ENCODE data around the gene PTPRK. TPM values are rescaled to one million over a fixed set of nuclear protein-coding genes. Genes with fewer than 3 reads are reported as not detected.
A peak's percentile ranks its signal among the peaks of the same experiment; 100 is the strongest.

Gene PTPRK
- total and polyA plus RNA-seq, 5 donors from 2014 or later: 0.16 to 1.0 (median 0.45) TPM; not detected in 1

GRCh38 chr6:128271011-128271410 is 249.4 kb downstream of the PTPRK start:
- no peak overlapping the region for H3K4me3 Mint-ChIP-seq
- no peaks in the 10 kb centered on the region for H3K36me3 ChIP-seq (ENCODE audit: control insufficient read depth, insufficient read depth, low read length)
- H3K4me1 Mint-ChIP-seq: no peaks in the 10 kb centered on the region
- no peaks in the 10 kb centered on the region for H3K4me1 ChIP-seq (ENCODE audit: control insufficient read depth, insufficient read depth, low read length, poor library complexity, severe bottlenecking)
- no peaks in the 10 kb centered on the region for H3K9me3 ChIP-seq (ENCODE audit: control insufficient read depth in 2 of 2, low read length in 2 of 2)
- H3K27me3 ChIP-seq (ENCODE audit: control insufficient read depth, insufficient read depth, low read length): no peaks in the 10 kb centered on the region
- H3K4me3 ChIP-seq (ENCODE audit: low read depth, low read length): no peak overlapping the region
- H3K27ac Mint-ChIP-seq: no peak overlapping the region
- H3K9me3 Mint-ChIP-seq: no peaks in the 10 kb centered on the region
- no peak for ATAC-seq (ENCODE audit: low read depth in 2 of 2)
- H3K27me3 Mint-ChIP-seq: peaks cover 10% of the 10 kb centered on the region
- H3K36me3 Mint-ChIP-seq: no peaks in the 10 kb centered on the region
- H3K27ac ChIP-seq (ENCODE audit: insufficient read depth, low read length, poor library complexity, severe bottlenecking): no peak overlapping the region
- no peak for DNase-seq

GRCh38 chr6:128266946-128267345 is 253.5 kb downstream of the PTPRK start:
- H3K27ac ChIP-seq (ENCODE audit: insufficient read depth, low read length, poor library complexity, severe bottlenecking): no peak overlapping the region
- no peaks in the 10 kb centered on the region for H3K9me3 ChIP-seq (ENCODE audit: control insufficient read depth in 2 of 2, low read length in 2 of 2)
- ATAC-seq (ENCODE audit: low read depth in 2 of 2): no peak
- no peaks in the 10 kb centered on the region for H3K36me3 ChIP-seq (ENCODE audit: control insufficient read depth, insufficient read depth, low read length)
- H3K4me1 Mint-ChIP-seq: no peaks in the 10 kb centered on the region
- no peaks in the 10 kb centered on the region for H3K4me1 ChIP-seq (ENCODE audit: control insufficient read depth, insufficient read depth, low read length, poor library complexity, severe bottlenecking)
- peaks cover 4% of the 10 kb centered on the region for H3K27me3 Mint-ChIP-seq
- no peak overlapping the region for H3K4me3 Mint-ChIP-seq
- H3K27me3 ChIP-seq (ENCODE audit: control insufficient read depth, insufficient read depth, low read length): no peaks in the 10 kb centered on the region
- no peaks in the 10 kb centered on the region for H3K36me3 Mint-ChIP-seq
- H3K9me3 Mint-ChIP-seq: peaks cover 0 to 11% (median 4%) of the 10 kb centered on the region in 7 donors
- H3K27ac Mint-ChIP-seq: no peak overlapping the region
- no peak overlapping the region for H3K4me3 ChIP-seq (ENCODE audit: low read depth, low read length)
- DNase-seq: no peak

- H3K27me3 ChIP-seq (ENCODE audit: control insufficient read depth, insufficient read depth, low read length): no peaks in the 10 kb centered on the region
- peaks cover 4% of the 10 kb centered on the region for H3K27me3 Mint-ChIP-seq
- H3K4me3 ChIP-seq (ENCODE audit: low read depth, low read length): no peak overlapping the region
- H3K36me3 ChIP-seq (ENCODE audit: control insufficient read depth, insufficient read depth, low read length): no peaks in the 10 kb centered on the region
- DNase-seq: no peak
- ATAC-seq (ENCODE audit: low read depth in 2 of 2): no peak
- no peaks in the 10 kb centered on the region for H3K9me3 ChIP-seq (ENCODE audit: control insufficient read depth in 2 of 2, low read length in 2 of 2)
- no peaks in the 10 kb centered on the region for H3K36me3 Mint-ChIP-seq
- H3K27ac Mint-ChIP-seq: no peak overlapping the region
- peaks cover 0 to 11% (median 4%) of the 10 kb centered on the region in 7 donors for H3K9me3 Mint-ChIP-seq
- H3K4me1 ChIP-seq (ENCODE audit: control insufficient read depth, insufficient read depth, low read length, poor library complexity, severe bottlenecking): no peaks in the 10 kb centered on the region
- peaks cover 0 to 3% (median 0%) of the 10 kb centered on the region in 4 donors for H3K4me1 Mint-ChIP-seq
- no peak overlapping the region for H3K4me3 Mint-ChIP-seq
- no peak overlapping the region for H3K27ac ChIP-seq (ENCODE audit: insufficient read depth, low read length, poor library complexity, severe bottlenecking)
Observed at GRCh38 chr6:128265706-128266105, 254.7 kb downstream of the PTPRK start.

GRCh38 chr6:128259730-128260685 is 260.4 kb downstream of the PTPRK start:
- peaks cover 3% of the 10 kb centered on the region for H3K4me1 ChIP-seq (ENCODE audit: control insufficient read depth, insufficient read depth, low read length, poor library complexity, severe bottlenecking)
- H3K4me1 Mint-ChIP-seq: peaks cover 4 to 20% (median 18%) of the 10 kb centered on the region in 4 donors
- H3K36me3 Mint-ChIP-seq: no peaks in the 10 kb centered on the region
- H3K27me3 ChIP-seq (ENCODE audit: control insufficient read depth, insufficient read depth, low read length): no peaks in the 10 kb centered on the region
- DNase-seq (peak in 1 of 3 donors; percentile 62), ATAC-seq (ENCODE audit: low read depth in 2 of 2) (no peak)
- peak overlapping the region; percentile 1 to 26 (median 16) for H3K27ac Mint-ChIP-seq
- peaks cover 0 to 11% (median 4%) of the 10 kb centered on the region in 7 donors for H3K9me3 Mint-ChIP-seq
- H3K4me3 ChIP-seq (ENCODE audit: low read depth, low read length): peak overlapping the region; percentile 76
- H3K27ac ChIP-seq (ENCODE audit: insufficient read depth, low read length, poor library complexity, severe bottlenecking): no peak overlapping the region
- H3K9me3 ChIP-seq (ENCODE audit: control insufficient read depth in 2 of 2, low read length in 2 of 2): no peaks in the 10 kb centered on the region
- no peaks in the 10 kb centered on the region for H3K36me3 ChIP-seq (ENCODE audit: control insufficient read depth, insufficient read depth, low read length)
- peak overlapping the region; percentile 10 to 80 (median 59) for H3K4me3 Mint-ChIP-seq
- H3K27me3 Mint-ChIP-seq: no peaks in the 10 kb centered on the region

GRCh38 chr6:128259029-128259724 is 261.2 kb downstream of the PTPRK start:
- H3K9me3 Mint-ChIP-seq: peaks cover 0 to 11% (median 4%) of the 10 kb centered on the region in 7 donors

GRCh38 chr6:128256095-128256494 is 264.3 kb downstream of the PTPRK start:
- Histone ChIP-seq H3K4me3 (ENCODE audit: low read depth, low read length) (no peak overlapping the region), H3K36me3 (ENCODE audit: control insufficient read depth, insufficient read depth, low read length) (no peaks in the 10 kb centered on the region), H3K4me1 (ENCODE audit: control insufficient read depth, insufficient read depth, low read length, poor library complexity, severe bottlenecking) (peaks cover 3% of the 10 kb centered on the region), H3K27me3 (ENCODE audit: control insufficient read depth, insufficient read depth, low read length) (no peaks in the 10 kb centered on the region), H3K27ac (ENCODE audit: insufficient read depth, low read length, poor library complexity, severe bottlenecking) (no peak overlapping the region), H3K9me3 (ENCODE audit: control insufficient read depth in 2 of 2, low read length in 2 of 2) (no peaks in the 10 kb centered on the region)
- Mint-ChIP-seq H3K27ac (no peak overlapping the region), H3K27me3 (no peaks in the 10 kb centered on the region), H3K9me3 (peaks cover 0 to 6% (median 0%) of the 10 kb centered on the region in 7 donors), H3K4me3 (no peak overlapping the region), H3K4me1 (peaks cover 4 to 26% (median 20%) of the 10 kb centered on the region in 4 donors), H3K36me3 (no peaks in the 10 kb centered on the region)
- DNase-seq: no peak
- ATAC-seq (ENCODE audit: low read depth in 2 of 2): no peak

More at GRCh38 chr6:128259029-128259724, 261.2 kb downstream of the PTPRK start:
- ATAC-seq (ENCODE audit: low read depth in 2 of 2): no peak
- no peak overlapping the region for H3K27ac ChIP-seq (ENCODE audit: insufficient read depth, low read length, poor library complexity, severe bottlenecking)
- H3K36me3 Mint-ChIP-seq: no peaks in the 10 kb centered on the region
- no peaks in the 10 kb centered on the region for H3K27me3 ChIP-seq (ENCODE audit: control insufficient read depth, insufficient read depth, low read length)
- no peaks in the 10 kb centered on the region for H3K9me3 ChIP-seq (ENCODE audit: control insufficient read depth in 2 of 2, low read length in 2 of 2)
- DNase-seq: peak in 1 of 3 donors; percentile 48
- H3K27ac Mint-ChIP-seq: peak overlapping the region; percentile 1 to 48 (median 15)
- H3K4me3 Mint-ChIP-seq: peak overlapping the region; percentile 10 to 80 (median 59)
- H3K36me3 ChIP-seq (ENCODE audit: control insufficient read depth, insufficient read depth, low read length): no peaks in the 10 kb centered on the region
- no peaks in the 10 kb centered on the region for H3K27me3 Mint-ChIP-seq
- peak overlapping the region; percentile 76 for H3K4me3 ChIP-seq (ENCODE audit: low read depth, low read length)
- peaks cover 4 to 20% (median 18%) of the 10 kb centered on the region in 4 donors for H3K4me1 Mint-ChIP-seq
- peaks cover 3% of the 10 kb centered on the region for H3K4me1 ChIP-seq (ENCODE audit: control insufficient read depth, insufficient read depth, low read length, poor library complexity, severe bottlenecking)

GRCh38 chr6:128252341-128253176 is 267.8 kb downstream of the PTPRK start:
- H3K4me3 Mint-ChIP-seq: no peak overlapping the region
- DNase-seq: no peak
- H3K27ac ChIP-seq (ENCODE audit: insufficient read depth, low read length, poor library complexity, severe bottlenecking): no peak overlapping the region
- H3K27me3 ChIP-seq (ENCODE audit: control insufficient read depth, insufficient read depth, low read length): no peaks in the 10 kb centered on the region
- no peaks in the 10 kb centered on the region for H3K9me3 ChIP-seq (ENCODE audit: control insufficient read depth in 2 of 2, low read length in 2 of 2)
- H3K4me1 ChIP-seq (ENCODE audit: control insufficient read depth, insufficient read depth, low read length, poor library complexity, severe bottlenecking): no peaks in the 10 kb centered on the region
- no peaks in the 10 kb centered on the region for H3K36me3 Mint-ChIP-seq
- H3K9me3 Mint-ChIP-seq: no peaks in the 10 kb centered on the region
- no peaks in the 10 kb centered on the region for H3K27me3 Mint-ChIP-seq
- H3K27ac Mint-ChIP-seq: no peak overlapping the region
- no peak for ATAC-seq (ENCODE audit: low read depth in 2 of 2)
- H3K4me3 ChIP-seq (ENCODE audit: low read depth, low read length): no peak overlapping the region
- H3K4me1 Mint-ChIP-seq: peaks cover 0 to 6% (median 2%) of the 10 kb centered on the region in 4 donors
- H3K36me3 ChIP-seq (ENCODE audit: control insufficient read depth, insufficient read depth, low read length): no peaks in the 10 kb centered on the region
